Measurements from ENCODE around the gene GATAD2A. TPM values are rescaled to one million over a fixed set of nuclear protein-coding genes. Genes with fewer than 3 reads are reported as not detected.

GATAD2A gene
- total RNA-seq, 1 donor from 2014 or later, result 33.1 TPM

DNA sequence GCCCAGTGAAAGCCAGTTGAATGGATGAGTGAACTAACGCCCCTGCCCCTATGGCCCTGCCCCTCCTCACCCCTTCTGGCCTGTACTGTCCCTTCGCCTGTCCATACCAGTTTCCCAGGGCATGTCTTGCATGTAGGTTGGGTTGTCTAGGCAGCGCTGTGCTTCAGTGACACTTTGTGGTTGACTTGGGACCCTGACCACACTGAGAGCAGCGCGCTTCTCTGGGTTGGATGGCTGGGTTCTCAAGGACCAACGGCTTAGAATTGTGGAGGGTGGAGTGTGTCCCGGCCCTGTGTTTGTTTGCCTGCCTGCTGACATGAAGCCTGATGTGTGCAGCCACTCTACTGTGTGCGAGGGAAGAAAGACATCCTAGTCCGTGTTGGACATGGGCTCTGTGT, 15.8 kb downstream of the GATAD2A start:
- no peak for DNase-seq (ENCODE audit: low read depth in 2 of 2)

DNA sequence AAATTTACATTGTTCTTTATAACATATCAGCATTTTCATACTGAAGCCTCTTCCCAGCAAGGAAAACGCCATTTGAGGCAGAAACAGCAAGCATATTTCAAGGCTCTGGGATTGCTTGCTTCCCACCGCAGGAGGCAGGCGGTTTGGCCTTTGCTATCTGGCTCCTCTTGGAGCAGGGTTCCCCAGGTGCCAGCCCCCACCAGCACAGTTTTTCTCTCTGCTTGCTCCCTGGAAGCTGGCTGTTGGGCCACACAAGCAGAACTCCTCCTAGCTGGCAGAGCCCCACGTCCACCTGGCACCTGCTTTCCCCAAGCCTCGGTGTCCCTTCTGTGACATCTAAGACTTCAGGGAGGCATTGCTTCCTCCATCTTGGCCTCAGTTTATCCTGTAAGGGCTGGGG, 16.7 kb downstream of the GATAD2A start:
- no peak for DNase-seq (ENCODE audit: low read depth in 2 of 2)

DNA sequence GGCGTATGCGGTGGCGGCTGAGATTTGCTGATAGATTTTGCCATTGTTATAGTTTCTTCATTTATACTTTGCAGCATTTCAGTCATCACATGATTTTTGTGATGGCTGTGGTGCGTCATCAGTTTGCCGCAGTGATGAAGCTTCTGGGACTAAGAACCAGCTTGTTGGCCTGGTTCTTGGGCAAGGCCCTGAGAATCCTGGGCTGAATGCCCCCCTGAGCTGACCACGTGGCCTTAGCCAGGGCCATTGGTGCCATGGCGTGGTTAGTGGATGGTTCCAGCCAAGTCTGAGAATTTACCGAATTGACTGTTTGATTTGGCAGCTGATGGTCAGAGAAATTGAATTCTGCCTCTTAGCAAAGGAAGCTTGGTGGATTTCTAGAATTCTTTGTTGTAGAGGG, 17.8 kb downstream of the GATAD2A start:
- DNase-seq (ENCODE audit: low read depth in 2 of 2), result no peak

DNA sequence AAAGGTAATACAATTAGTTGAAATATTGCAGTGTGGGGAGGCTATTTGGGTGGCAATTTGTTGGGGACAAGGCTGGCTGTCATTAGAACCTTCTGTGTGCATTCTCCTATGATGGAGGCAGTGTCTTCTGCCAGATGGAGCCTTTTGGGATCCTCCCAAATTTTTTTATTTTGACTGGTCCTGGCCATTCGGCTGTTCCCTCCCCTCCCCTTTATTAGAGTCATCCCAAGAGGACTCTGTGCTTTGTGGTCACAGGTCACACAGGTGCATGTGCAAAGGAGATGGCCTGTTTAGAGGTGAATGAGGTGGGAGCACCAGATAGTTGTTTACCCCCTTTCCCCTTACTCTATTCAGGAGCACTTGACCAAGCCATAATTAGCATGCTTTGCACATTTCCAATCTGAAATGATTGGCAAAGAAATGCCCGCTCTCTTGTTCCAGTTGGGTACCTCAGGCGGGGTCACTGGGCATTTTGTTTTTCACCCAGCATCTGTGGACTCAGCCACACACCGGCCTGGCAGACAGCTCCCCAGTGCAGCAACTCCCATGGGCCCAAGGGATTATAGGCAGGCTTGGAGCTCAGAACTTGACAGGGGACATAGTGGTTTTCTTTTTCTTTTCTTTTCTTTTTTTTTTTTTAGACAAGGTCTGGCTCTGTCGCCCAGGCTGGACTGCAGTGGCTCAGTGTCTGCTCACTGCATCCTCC, 19.8 kb downstream of the GATAD2A start:
- no peak for DNase-seq (ENCODE audit: low read depth in 2 of 2)

DNA sequence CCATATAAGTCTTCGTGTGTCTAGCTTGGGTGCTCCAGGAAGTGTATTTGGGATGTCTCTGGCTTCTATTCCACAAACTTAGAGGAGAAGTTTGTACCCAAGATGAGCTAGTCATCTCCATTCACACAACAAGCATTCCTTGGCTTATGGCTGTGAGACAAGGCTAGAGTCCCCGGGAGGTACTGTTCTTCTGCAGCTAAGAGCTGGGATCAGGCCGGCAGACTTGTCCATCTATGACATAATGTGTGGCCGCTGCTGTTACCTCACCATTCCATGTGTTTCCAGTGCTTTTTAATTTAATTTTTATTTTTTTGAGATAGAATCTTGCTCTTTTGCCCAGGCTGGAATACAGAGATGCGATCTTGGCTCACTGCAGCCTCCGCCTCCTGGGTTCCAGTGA, 20.7 kb downstream of the GATAD2A start:
- DNase-seq (ENCODE audit: low read depth in 2 of 2), result no peak

DNA sequence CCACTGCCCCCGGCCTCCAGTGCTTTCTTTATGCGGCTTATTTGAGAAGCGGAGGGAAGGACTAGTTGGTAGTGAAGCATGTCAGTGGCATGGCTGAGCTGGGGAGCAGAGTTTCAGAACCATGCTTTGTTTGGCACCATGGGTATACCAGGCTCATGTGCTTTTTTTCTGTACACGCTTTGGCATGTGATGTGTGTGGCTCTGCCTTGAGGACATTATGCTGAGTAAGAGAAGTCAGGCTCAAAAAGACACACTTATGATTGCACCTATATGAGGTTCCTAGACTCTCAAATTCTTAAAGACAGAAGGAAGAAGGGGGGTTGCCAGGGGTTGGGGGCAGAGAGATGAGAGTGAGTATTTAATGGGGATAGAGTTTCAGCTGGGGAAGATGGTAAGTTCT, 21.3 kb downstream of the GATAD2A start:
- no peak for DNase-seq (ENCODE audit: low read depth in 2 of 2)

DNA sequence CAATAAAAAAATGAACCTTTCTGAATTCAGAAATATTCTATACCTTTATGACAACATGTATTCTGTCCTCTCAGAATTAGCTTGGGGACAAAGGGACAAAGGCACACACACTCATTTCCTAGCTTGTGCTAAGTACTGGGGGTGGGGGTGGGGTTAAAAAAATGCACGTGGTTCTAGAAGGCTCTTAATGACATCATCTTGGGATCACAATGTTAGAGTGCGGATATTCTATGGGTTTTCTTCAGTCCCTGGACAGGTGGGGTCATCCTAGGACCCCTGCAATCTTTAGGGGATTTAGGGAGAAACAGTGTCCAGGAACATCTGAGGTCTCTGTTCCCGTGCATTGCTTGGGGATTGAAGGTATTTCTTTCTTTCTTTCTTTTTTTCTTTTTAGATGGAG, 21.8 kb downstream of the GATAD2A start:
- DNase-seq (ENCODE audit: low read depth in 2 of 2), result no peak

DNA sequence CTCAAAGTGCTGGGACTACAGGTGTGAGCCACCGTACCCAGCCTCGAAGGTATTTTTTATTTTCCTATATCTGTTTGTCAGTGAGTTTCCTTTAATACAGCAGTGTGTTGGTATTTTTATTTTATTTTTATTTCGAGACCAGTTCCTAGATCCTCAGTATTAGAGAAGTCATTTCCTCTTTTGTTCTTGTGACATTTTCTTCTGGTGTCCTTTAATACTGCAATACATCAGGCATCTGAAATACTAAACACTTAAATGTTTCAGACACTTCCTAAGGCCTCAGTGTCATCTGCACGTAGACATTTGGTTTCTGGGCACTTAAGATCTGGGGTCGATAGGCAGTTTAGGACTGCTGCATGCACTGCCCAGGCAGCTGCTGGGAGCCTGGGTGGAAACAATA, 22.5 kb downstream of the GATAD2A start:
- no peak for DNase-seq (ENCODE audit: low read depth in 2 of 2)

DNA sequence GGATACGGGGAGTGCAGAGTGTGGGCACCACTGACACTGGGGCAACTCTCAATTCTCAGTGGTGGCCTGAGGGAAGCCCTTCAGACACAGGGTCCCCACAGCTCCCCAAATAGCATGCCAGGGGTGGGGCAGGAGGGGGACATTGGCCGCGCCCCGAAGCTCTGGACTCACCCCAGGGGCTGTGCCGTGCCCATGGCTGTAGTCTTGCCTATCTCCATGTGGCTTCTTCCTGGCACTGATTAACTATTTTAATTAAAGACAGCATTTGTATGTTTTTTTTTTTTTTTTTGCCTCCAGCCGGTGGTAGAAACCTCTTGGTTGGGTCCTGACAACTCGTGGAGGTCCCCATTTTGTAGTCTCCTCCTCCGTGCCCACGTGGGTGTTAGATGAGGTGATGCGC, 23.3 kb downstream of the GATAD2A start:
- DNase-seq (ENCODE audit: low read depth in 2 of 2), result no peak

DNA sequence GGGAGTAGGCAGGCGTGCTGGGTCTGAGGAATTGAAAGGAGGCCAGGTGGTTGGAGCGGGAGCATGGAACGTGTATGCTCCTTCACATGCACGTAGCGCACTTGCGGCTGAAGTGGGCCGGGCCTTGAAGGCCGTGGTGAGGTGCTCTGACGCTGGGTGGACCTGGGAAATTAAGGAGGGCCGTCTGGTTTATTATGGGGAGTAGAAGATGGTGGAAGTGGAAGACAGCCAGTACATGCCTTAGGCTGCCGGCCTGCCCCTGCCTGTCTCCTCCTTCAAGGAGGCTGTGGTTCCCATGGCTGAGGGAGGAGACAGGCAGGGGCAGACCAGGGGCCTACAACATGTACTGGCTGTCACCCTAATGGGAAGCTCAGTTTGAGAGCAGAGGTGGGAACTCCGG, 23.9 kb downstream of the GATAD2A start:
- DNase-seq (ENCODE audit: low read depth in 2 of 2), result no peak

DNA sequence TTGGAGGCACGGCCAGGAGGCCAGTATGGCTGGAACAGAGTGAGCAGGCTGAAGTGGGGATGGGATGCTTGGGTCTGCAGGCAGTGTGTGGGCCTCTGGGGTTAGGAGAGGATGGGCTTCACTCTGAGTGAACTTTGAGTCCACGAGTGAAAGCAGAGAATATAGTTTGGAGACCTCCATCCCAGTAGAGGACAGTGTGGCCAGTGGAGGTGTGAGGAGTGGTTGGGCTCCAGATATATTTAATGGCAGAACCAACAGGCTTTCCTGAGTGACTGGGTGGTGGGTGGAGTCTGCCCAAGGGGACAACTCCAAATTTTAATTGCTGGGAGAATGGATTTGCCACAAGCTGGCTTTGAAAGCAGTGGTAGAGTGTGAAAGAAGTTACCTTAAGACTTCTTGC, 27.3 kb downstream of the GATAD2A start:
- DNase-seq (ENCODE audit: low read depth in 2 of 2), result no peak

DNA sequence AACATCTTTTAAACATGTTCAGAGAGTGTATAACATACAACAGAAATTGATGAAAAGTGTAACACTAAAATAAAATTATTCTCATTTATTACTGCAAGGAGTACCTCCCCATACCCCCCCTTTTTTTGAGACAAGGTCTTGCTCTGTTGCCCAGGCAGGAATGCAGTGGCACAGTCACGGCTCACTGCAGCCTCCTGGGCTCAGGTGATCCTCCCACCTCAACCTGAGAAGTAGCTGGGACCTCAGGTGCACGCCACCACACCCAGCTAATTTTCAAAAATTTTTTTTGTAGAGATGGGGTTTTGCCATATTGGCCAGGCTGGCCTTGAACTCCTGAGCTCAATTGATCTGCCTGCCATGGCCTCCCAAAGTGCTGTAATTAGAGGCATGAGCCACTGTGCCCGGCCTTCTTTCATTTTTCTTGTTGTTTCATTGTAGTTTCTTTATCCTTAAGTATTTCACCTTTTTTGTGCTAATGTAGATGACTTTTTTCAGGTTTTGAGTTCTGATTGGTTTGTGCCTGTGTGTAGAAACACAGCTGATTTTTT, 28.3 kb downstream of the GATAD2A start:
- no peak for DNase-seq (ENCODE audit: low read depth in 2 of 2)

DNA sequence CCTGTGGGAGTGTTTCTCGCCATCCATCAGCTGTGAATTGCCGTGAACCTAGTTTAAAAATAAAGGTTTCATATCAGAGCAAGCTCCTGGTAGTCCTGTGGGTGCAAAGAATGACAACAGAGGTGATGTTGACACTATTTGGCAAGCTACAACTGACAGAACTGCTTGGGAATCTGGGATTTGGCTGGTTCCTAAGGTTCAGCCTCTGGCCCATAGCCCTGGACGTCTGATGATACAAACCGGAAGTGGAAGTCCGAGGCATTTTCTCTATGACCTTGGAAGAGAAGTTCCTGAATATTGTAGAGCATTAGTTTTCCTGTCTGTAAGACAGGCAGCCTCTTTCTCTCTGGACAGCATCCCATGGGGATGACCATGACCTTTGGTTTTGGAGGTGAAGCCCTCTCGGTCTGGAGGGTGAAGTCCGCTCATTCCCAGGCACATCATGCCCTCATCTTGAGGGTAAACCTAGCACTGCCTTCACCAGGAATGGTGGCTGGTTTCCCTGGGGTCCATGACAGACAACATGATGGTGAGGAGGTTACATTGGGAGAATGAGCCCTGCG, 29.1 kb downstream of the GATAD2A start:
- peak in 1 of 2 donors; percentile 30 for DNase-seq (ENCODE audit: low read depth in 2 of 2)

DNA sequence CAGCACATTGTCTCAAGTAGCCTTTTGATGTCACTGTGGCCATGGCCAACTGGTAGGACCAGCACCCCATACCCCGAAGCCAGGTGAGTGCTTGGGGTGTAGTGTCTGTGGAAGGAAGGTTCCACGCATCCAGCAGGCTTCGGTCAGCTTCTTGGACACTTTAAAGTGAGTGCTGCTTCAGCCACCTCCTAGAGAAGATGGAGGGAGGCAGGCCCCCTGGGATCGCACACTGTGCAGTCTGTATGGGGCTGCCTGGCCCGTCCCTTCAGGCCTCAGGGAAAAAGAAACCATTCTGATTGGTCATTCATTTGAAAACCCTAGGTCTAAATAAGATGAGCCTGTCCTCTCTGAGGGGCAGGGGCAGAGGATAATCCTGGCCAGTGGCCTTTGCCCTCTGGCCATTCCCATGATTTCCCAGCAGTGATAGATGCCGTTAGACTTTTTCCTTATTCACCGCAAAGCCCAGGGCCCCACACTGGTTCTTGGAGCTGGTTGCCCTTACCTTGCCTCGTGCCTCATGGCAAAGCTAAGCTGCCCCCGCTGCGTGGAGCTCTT, 30.7 kb downstream of the GATAD2A start:
- no peak for DNase-seq (ENCODE audit: low read depth in 2 of 2)

DNA sequence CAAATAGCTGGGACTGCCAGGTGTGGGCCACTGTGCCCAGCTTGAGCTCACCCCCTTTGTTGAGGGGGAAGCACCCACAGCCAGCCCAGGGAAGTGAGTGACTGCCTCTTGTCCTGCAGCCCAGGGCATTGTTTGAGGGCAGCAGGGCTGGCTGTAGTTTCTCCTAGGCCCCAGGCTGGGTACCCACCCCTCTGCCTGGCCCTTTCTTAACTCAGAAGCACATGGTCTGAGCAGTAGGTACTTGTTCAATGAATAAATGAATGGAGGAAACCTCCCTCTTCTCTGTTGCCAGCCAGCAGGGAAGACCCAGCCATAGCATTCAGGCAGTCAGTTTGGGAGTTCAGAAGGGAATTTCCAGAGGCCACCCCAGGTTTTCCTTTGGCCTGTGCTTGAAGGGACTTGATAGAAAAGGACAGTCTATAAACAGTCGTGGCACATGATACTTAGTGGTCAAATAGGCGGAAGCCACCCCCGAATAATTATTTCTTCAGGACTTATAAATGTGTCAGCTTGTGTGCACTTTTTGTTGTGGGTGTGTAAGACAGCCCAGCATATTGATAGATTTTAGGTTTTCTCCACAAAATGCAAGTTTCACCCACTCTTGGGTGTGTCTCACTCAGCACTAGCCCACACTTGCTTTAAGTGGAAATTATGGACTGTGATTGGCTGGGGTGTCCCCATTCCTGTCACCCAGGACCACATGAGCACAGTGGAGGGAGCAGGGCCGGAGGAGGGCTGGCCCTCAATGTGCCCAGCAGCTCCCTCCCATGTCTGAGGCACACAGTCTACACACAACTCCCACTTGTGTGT, 33.1 kb downstream of the GATAD2A start:
- no peak for DNase-seq (ENCODE audit: low read depth in 2 of 2)

DNA sequence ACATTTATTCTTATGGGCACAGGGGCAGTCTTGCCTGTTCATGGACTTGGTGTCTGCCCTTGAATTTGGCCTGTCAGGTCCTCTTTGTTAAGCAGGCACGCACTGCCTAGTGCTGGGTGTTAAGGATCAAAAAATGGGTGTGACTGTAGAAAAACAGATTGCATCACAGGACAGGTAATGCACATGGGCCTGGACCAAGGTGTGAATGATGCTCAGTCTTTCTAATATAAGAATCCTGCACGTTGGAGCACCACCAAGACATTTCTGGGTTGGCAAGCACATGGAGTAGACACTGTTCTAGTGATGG, 33.7 kb downstream of the GATAD2A start:
- DNase-seq (ENCODE audit: low read depth in 2 of 2), result no peak

DNA sequence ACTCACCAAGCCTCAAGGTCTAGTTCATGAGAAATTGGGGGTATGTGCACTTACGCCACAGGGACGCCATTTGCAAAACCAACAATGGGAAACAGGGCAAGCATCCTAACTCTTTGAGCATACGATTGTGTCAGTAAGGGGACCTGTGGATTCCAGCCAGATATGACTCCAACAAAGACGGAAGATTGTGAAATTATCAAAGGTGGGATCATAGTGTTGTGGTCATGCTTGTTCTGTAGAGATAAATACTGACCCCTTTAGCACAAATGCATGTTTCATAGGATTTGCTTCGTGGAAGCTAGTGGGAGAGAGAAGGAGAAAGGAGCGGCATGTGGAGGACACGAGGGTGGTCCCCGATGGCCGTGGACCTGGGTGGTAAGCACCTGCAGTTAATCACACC, 37.8 kb downstream of the GATAD2A start:
- no peak for DNase-seq (ENCODE audit: low read depth in 2 of 2)

DNA sequence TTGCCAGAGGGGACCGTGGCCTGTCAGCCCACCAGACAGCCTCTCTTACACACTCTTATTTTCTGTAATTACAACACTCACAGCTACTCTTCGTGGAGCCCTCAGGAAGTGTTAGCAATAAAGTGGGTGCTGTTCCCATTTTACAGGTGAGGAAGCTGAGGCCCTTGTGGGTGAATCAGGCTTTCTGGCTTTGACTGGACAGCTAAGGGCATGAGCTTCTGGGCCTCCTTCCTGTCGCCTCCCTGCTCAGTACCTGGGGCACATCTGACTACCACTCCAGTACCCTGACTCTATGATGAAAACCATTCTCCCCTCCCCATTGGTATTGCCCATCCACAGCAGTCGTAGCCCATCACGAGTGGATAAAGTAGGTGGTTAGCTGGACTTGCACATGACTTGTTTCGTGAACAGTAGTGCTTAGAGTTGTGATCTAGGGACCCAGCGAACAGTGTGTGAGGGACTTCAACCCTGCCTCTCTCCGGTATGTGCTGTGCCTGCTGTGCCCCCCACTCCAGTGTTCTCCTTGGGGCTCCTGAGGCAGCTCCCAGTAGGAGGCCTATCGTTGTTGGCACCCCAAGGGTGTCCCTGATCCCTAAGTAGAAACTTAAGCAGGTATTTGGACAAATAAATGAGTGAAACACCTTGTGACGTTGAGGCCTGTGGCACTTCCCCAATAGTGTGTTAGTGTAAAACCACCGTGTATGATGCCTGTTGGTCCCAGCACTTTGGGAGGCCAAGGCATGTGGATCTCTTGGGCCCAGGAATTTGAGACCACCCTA, 38.6 kb downstream of the GATAD2A start:
- DNase-seq (ENCODE audit: low read depth in 2 of 2), result no peak

DNA sequence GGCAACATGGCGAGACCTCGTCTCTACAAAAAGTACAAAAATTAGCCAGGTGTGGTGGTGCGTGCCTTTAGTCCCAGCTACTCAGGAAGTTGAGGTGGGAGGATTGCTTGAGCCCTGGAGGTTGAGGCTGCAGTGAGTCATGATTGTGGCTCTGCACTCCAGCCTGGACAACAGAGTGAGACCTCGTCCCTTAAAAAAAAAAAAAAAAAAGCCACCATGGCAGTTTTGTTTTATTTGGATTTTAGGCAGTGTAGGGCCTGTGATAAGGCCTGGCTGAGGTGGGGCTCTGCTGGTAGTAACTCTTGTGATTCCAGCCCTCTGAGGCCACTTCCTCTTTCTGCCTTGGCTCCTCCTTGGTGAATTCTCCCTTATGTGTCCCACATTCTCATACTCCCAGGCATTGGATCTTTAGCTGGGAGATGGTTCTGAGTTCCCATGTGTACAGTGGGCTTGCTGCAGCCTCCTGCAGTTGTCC, 39.2 kb downstream of the GATAD2A start:
- peak in 1 of 2 donors; percentile 34 for DNase-seq (ENCODE audit: low read depth in 2 of 2)

DNA sequence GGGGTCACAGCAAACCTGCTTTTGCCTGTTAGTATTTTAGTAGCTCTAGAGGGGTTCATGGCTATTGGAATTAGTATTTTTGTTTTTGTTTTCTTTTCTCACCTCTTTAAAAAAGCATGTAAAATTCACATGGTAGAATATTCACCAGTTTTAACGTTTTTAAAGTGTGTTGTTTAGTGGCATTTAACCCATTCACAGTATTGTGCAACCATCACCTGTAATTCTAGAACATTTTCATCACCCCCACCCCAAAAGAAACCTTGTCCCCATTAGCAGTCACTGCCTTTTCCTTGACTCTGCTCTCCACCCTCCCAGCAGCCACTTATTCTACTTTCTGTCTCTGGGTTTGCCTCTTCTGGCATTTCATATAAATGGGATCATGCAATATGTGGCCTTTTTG, 39.8 kb downstream of the GATAD2A start:
- no peak for DNase-seq (ENCODE audit: low read depth in 2 of 2)

DNA sequence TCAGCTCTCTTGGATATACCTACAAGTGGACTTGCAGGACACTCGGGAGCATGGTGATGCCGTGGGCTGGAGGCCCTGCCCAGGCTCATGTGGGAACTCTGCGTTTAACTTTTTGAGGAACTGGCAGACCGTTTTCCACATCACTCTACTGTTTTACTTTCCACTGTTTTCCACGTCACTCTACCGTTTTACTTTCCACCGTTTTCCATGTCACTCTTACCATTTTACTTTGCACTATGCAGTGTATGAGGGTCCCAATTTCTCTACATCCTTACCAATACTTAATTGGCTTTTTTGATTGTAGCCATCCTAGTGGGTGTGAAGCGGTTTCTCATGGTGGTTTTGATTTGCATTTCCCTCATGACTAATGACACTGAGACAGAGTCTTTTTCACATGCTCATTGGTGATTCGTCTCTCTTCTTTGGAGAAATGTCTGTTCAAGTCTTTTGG, 40.5 kb downstream of the GATAD2A start:
- no peak for DNase-seq (ENCODE audit: low read depth in 2 of 2)
